Stimulated activated CD4-positive, alpha-beta T cell treated with anti-CD3 and anti-CD28 coated beads, TNF-alpha, amount 100 ng/mL, for 48 hours (primary cell): ENCODE measurements around the gene SLC6A2.
A peak's percentile ranks its signal among the peaks of the same experiment; 100 is the strongest.

Experiments used
- DNase-seq, 3 donors: peaks; one replicate each; pipeline ENCODE4 v3.0.0-alpha.2; 2020; ENCODE audit warnings: low read depth in 3 of 3

The SLC6A2 gene

DNA sequence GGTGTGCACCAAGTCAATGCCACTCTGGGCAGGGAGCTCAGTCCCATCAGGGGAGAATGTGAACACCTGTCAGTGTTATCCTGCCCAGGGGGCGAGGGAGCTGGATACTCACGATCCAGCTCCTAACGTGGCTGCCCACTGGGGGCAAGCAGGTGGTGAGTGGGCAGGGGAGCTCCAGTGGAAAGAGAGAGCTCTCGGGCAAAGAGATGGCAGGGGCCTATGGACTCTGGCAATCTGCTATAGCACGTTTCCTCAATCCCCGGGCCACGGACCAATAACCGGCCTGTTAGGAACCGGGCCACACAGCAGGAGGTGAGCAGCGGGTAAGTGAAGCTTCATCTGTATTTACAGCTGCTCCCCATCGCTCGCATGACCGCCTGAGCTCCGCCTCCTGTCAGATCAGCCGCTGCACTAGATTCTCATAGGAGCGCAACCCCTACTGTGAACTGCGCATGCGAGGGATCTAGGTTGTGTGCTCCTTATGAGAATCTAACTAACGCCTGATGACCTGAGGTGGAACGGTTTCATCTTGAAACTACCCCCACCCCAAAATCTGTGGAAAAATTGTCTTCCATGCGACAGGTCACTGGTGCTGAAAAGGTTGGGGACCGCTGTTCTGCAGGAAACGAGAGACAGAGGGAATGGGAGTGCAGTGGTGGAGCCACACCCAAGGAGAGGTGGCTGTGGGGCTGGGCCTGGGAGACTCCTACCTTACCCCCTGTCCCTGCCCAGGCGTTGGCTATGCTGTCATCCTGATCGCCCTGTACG, 15.6 kb downstream of the SLC6A2 start:
- no peak for DNase-seq

DNA sequence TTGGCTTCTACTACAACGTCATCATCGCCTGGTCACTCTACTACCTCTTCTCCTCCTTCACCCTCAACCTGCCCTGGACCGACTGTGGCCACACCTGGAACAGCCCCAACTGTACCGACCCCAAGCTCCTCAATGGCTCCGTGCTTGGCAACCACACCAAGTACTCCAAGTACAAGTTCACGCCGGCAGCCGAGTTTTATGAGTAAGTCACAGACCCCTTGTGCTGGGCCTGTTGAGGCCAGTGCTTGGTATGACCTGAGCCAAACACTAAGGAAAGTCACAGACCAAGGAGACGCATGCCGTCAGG, 16.1 kb downstream of the SLC6A2 start:
- DNase-seq, result no peak

DNA sequence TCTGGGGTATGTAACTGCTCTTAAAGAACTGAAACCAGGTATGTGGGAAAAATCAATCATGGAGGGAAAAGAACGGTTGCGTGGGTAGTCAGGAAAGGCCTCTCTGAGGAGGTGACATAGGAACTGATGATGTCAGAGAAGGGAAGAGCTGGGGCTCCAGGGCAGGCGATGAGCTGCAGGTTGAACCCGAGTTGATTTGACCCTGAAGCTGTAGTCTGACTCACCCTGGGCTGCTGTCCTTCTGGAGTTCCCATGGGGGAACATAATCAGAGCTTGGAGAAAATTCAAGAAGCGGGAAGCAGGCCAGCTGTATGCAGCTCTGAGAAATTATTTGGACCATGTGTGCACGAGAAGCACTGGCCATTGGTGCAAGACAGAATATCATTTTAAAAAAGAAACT, 16.7 kb downstream of the SLC6A2 start:
- DNase-seq, result no peak

DNA sequence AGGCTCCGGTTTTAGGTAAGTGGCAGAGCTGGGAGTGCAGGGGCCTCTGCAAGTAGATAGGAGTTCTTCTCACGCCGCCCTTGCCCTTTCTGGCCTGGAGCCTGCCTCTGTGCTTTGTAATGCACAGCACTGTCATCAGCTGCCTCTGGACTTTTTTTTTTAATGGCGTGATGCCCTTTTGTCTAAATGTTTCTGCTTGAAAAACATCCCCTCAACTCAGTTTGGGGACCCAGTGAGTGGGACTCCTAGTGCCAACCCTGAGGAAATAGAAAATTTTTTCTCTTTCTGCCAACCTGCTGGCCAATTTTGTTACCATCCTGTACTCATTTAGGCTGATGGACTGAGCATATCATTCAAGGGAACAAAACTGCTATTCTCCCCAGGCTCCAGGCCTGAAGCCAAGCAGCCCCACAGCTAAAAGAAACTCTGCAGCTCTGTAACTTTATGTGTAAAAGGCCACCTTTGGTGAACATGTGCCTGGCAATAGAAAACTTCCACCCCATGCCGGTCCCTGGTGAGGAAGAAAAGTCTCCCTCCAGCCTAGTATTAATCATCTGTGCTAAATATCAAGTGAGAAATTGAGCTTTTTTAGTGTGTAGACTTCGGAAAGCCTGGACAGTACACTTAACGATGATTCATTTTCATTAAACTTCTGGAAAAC, 22.5 kb downstream of the SLC6A2 start:
- DNase-seq, result no peak

DNA sequence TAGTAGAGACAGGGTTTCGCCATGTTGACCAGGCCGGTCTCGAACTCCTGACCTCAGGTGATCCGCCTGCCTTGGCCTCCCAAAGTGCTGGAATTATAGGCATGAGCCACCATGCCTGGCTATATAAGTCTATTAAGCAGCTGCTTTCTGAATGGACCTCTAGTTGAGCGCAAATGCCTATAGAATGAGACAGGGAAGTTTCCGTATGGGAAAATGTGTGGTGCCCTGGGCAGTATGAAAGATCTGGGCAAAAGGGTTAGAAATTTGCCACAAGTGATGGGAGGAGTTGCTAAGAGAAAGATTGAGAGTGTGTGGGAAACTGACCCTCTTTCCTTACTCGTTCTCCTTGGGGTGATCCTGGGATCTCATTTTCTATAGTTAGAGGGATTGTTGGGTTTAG, 26.3 kb downstream of the SLC6A2 start:
- no peak for DNase-seq

DNA sequence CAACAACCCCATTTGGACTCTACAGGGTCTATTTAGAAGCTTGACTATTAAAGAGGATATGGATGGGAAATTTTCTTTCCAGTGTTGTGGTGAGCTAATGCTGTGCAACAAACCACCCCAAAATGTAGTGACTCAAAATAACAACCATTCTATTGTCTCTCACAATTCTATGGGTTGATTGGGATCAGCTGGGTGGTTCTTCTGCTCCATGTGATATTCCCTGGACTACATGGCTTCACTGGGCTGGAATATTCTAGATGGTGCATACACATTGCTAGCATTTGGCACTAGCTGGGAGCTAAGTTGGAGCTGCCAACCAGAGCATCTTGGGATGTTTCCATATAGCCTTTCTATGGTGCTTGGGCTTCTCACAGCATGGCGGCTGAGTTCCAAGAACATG, 30.2 kb downstream of the SLC6A2 start:
- no peak for DNase-seq

DNA sequence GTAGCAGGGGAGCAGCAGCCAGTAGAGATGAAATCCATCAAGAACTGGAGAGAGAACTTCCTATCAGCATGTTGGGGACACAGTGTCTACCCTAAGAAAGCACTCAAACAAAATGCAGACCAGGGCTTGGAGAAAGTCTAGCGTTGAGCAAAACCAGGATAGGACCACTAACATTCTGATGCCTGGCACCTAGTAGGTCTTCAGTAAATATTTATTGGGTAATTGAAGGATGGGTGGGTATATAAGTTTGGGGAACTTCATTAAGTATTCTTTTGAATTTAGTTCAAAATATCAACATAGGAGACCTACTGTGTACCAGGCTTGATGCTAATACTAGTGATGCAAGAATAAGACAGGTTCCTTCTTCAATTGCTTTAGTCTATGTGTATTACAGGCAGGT, 30.9 kb downstream of the SLC6A2 start:
- DNase-seq, result no peak

DNA sequence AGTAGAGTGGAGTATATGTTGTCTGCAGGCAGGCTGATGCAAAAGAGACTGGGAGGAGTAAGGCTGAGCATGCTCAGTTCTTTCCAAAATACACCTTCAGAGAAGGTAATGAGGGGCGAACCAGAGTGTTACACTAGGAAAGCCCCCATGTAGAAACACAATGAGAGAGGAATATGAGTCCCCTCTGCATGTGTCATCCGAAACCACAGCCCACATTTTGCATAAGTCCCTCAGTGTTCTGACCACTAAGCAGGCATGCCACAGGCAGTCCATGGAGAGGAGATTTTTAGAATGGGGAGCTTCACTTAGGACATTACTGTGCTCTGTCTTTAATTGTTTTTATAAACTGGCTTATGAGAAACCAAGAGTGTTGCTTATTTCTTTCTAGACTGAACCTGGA, 32.0 kb downstream of the SLC6A2 start:
- no peak for DNase-seq

DNA sequence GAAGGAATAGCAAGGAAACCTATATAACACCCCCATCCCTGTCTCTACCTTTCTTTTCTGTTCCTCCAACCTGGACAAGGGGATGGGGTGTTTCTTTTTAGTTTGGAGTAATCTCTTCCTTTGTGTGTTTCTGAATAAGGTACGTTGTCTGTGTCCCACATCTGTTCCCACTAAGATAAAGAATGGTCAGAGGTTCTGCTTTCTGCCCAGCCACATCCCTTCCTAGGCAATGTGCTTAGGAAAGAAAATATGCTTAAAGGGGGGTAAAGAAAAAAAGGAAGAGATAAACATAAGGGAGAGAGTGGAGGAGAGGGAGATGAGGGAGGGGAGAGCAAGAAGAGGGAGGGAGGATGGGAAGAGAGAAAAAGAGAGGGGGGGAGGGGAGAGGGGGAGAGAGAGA, 35.1 kb downstream of the SLC6A2 start:
- DNase-seq, result no peak

DNA sequence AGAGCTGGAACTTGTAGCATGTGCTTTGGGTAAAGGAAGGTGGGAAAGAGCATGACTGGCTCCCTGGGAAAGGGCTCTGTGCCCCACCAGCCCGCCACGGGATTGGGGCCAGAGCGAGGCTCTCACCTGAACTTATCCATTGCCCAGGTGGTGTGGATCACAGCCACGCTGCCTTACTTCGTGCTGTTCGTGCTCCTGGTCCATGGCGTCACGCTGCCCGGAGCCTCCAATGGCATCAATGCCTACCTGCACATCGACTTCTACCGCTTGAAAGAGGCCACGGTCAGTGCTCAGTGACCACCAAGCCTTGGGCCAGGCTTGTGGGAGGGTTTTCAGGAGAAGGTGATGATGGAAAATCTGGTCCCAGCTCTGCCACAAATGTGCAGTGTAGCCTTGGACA, 36.0 kb downstream of the SLC6A2 start:
- DNase-seq, result no peak

DNA sequence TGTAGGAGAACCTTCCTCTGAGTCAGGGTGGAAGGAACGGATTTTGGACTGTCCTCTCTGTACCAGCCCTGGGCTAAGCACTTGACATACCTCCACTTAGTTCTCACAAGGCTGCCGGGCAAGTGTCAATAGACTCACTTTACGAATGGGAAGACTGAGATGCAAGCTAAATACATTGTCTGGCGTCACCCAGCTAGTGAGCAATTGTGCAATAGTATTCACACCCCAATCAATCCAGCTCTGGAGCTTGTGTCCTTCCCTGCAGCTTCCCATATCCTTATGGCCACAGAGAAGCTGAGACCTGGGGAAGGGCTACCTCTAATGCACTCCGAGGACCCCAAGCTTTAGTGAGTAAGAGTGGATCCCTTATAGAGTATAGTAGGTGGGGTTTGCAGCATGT, 39.8 kb downstream of the SLC6A2 start:
- no peak for DNase-seq

DNA sequence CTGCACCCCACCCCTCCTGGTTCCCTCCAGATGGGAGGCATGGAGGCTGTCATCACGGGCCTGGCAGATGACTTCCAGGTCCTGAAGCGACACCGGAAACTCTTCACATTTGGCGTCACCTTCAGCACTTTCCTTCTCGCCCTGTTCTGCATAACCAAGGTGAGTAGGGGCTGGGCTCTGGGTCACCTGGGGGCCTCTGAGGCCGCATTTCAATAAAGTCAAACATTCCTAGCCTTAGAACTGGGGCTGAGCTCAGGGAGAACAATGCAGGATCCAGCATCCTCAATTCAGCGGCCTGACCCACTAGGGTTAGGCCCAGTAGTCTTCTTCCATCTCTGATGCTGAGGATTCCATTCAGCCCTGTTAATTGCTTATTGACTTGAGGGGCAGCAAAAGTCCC, 42.1 kb downstream of the SLC6A2 start:
- no peak for DNase-seq

DNA sequence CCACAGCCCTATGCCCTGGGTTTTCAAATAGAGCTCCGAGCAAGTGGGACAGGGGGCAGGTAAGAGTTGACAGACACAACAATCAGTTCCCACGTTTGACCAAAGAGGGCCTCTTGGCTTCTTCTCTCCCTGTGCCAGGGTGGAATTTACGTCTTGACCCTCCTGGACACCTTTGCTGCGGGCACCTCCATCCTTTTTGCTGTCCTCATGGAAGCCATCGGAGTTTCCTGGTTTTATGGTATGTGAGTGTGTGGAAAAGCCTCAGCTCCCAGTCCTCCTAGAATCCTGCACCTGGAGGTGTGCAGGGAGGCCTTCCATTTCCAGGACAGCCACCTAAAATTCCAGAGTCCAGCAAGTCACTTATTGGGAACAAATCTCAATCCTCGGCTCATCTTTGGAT, 42.5 kb downstream of the SLC6A2 start:
- no peak for DNase-seq

DNA sequence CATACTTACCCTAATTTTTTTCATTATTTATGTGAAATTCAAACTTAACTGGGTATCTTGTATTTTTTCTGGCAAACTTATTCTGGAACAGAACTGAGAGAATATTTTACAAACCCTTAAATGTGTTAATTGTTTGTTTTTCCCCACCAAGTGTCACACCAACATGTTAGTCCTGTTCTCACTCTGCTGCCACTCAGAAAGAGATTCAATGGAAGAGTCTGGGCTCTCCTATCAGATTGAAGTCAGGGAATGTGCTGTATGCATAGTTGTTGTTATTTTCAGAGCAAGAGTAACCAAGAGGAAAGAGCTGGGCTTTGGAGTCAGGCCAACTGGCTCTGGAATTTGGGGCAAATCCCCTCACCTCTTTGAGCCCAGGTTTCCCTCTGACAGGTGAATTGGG, 43.2 kb downstream of the SLC6A2 start:
- no peak for DNase-seq

DNA sequence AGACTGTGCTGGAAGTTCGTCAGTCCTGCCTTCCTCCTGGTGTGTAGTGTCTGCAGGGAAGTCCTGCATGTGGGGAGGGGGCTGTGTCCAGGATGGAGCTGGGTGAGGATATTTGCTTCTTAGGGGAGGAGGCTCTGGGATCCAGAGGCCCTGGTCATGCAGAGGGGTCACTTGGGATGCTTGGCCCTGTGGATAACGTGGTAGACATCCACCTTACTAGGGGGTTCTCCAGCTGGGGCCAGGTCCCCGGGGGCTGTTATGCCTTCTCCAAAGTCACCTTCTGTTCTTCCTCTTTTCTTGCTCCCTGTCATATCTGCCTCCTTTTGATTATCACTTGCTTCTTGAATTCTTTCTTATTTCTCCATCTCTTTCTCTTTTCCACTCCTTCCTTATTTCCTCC, 43.8 kb downstream of the SLC6A2 start:
- no peak for DNase-seq

DNA sequence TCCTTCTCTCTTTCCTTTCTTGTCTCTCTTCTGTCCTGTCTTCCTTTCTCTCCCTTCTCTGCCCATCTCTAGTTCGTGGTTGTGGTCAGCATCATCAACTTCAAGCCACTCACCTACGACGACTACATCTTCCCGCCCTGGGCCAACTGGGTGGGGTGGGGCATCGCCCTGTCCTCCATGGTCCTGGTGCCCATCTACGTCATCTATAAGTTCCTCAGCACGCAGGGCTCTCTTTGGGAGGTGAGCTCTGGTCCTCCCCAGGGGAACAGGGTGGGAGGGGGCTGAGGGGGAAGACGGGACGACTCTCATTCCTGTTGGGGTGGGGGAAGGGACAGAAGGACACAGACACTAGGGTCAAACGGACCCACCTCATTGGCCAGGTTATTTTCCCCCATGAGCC, 44.3 kb downstream of the SLC6A2 start:
- no peak for DNase-seq

DNA sequence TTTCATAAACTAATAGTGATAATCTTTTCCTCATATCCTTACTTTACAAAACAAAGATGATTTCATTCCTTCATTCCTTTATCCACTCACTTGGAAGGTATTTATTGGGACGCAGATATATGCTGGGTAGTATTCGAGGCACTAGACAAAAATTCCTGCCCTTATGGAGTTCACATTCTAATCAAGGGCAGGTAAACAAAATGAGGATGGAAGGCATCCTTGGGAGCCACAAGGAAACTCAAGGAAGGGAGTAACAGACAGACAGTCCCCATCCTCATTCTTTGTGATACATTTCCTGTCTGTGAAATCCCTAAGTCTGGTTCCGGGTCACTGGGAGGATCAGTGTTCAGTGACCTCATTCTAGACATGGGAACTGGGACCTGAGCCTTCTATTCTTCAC, 45.2 kb downstream of the SLC6A2 start:
- DNase-seq, result no peak

DNA sequence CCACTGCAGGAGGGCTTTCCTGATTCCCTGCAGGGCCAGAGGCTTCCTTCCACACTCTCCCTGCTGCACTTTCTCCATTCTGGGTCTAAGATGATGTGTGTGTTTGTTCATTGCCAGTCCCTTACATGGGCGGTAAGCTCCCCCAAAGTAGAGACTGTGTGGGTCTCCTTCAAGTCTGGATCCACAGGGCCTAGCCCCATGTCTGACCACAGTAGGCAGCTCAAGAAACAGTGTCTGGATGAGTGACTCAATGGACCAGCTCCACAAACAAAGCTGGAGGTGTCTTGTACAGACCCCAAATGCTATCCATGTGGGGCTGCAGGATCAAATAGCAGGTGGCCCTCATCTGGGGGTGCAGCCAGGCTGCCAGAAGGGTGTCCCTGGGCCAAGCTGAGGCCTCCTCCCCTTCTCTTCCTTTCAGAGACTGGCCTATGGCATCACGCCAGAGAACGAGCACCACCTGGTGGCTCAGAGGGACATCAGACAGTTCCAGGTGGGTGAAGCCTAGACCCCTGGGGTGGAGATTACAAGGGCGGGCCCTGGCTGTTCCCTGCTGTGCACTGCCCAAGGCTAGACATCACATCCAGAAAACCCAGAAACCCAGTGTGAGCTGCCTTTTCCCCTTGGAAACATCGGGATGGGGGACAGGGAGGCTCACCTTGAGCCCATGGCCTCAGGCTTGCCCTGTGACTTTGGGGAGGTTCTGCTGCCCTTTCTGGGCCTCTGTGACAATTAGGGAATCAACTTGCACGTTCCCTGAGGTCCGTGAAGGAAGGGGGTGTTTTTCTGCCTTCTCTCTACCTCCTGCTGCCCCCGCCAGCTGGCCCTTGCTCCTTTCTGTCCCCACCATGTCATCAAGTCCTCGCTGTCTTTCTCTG, 45.9 kb downstream of the SLC6A2 start:
- peak; percentile 11 to 21 (median 12) for DNase-seq

DNA sequence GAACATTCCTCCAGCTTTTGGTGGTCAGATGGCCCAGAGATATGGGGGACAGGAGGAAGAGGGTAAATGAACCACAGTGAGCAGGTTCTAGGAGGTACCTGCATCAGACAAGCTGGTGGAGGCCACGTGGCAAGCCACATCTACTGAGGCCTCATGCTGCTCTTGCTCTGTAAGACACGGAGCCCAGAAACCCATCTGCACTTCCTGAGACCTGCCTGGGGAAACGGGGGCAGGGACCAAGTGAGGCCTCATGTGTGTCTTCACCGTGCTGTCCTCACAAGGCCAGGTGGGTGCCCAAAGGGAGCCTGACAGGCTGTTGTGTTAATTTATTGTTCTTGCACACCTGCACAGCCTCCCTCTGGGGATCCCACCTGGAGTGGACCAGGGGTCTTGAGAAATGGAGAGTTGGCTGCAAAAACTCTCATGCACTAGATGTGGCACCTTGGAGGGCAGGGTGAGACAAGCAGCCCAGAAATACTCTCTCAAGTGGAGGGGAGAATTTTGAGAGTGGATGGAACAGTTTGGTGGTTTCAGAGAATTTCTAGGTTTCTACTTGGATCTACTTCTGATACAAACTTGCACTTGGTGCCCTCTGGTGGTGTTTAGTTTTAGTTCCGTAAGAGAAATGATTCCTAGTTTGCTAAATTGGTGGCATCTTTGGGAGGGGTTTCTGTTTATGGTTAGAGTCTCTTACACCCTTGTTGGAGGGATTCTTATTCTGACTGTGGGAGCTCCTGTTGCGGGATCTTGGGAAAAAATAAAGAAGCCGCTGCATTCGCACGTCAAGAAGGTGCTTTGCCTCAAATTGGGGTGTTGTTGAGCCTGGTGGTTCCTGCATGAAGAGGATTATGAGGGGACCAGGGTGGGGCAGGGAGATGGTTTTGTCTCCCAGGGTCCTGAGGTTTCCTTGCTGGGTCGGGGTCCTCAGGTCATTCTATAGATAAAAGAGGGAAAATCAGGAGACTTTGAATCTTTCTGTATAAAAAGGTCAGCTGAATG, 47.5 kb downstream of the SLC6A2 start:
- peak in 1 of 3 donors; percentile 3 for DNase-seq

DNA sequence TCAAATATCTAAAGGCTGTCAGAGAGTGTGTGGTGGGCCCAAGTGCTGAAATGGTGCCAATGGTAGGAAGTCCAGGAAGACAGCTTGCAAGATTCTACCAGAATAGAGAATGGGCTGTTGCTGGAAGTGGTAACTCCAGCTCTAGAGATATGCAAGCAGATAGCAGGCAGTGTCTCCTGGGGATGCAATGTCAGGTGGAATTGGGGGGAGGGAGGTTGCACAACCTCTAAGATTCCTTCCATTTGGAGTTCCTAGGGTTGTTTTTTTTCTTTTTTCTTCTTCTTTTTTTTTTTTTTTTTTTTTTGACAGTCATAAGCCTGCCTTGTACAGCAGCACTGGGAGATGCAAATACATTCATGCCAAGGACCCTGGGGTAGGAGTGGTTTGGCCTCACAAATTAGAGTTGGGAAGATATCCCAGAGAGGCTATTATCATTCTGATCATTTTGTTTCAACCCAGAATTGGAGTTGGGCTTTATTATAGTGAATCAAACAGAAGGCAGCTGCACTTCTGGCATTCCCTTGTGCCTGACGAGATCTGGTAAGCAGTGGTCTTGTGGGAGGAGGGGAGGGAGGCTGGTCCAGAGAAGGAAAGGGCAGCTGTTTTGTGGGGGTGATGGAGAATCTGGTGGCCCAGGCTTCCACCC, 51.1 kb downstream of the SLC6A2 start:
- no peak for DNase-seq

DNA sequence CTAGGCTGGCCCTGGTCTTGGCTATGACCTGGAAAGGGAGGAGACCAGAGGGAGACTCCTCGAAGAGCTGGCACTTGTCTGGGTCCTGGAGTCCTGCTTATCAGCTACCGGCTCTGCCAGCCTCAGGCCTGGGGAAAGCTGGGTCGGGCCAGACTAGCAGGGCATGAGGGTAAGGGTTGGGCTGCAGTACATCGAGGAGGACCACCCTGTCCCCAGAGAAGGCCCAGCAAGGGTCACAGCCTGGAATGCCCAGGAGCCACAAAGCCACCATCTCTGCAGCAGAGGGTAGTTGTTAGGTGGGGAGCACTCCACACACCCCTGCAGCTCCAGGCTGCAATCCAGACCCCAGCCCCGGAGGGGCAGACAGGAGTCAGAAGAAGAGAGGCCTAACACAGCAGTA, 54.0 kb downstream of the SLC6A2 start:
- DNase-seq, result no peak
